C4-2B (cell line): ENCODE results near the gene BRSK2.

Experiments
- ZFX ChIP-seq: fragments of 450-650 bp; IDR thresholded peaks from 2 replicates; pipeline ENCODE4 v1.6.1; 2017
- TF ChIP-seq, protein P1 (sequence below): fragments of 450-650 bp; conservative IDR thresholded peaks from 2 replicates; pipeline ENCODE4 v1.5.1; 2017; ENCODE audit warnings: mild to moderate bottlenecking

DNA sequence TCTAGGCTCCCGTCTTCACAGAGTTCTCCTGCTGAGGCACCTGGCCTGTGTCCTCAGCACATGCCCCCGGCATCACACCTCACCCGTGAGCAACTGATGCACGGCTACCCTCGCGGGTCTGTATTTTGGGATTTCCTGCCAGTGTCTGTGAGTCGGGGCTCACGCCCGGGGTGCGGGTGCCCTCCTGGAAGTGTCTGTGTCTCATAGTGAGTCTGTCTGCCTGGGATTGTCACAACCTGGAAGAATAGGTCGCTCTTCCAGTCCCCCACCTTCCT is 11.4 kb downstream of the BRSK2 start:
- TF ChIP-seq, protein P1, sequence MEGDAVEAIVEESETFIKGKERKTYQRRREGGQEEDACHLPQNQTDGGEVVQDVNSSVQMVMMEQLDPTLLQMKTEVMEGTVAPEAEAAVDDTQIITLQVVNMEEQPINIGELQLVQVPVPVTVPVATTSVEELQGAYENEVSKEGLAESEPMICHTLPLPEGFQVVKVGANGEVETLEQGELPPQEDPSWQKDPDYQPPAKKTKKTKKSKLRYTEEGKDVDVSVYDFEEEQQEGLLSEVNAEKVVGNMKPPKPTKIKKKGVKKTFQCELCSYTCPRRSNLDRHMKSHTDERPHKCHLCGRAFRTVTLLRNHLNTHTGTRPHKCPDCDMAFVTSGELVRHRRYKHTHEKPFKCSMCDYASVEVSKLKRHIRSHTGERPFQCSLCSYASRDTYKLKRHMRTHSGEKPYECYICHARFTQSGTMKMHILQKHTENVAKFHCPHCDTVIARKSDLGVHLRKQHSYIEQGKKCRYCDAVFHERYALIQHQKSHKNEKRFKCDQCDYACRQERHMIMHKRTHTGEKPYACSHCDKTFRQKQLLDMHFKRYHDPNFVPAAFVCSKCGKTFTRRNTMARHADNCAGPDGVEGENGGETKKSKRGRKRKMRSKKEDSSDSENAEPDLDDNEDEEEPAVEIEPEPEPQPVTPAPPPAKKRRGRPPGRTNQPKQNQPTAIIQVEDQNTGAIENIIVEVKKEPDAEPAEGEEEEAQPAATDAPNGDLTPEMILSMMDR = no peak
- no peak for TF ChIP-seq ZFX
